DMS114 treated with DMSO at 0.1 percent for 48 hours (cell line): Measurements from ENCODE around the gene LDHB.
"Not testable (repeated sequence)": the region's sequence is repeated elsewhere in the genome, so short reads cannot be mapped to it uniquely, and the experiment has no call there.

Experiments used
- DNase-seq: peaks from one replicate; lab custom pipeline; 2025; ENCODE audit not compliant: unreplicated experiment; lab: John Stamatoyannopoulos, UW

The LDHB gene

DNA sequence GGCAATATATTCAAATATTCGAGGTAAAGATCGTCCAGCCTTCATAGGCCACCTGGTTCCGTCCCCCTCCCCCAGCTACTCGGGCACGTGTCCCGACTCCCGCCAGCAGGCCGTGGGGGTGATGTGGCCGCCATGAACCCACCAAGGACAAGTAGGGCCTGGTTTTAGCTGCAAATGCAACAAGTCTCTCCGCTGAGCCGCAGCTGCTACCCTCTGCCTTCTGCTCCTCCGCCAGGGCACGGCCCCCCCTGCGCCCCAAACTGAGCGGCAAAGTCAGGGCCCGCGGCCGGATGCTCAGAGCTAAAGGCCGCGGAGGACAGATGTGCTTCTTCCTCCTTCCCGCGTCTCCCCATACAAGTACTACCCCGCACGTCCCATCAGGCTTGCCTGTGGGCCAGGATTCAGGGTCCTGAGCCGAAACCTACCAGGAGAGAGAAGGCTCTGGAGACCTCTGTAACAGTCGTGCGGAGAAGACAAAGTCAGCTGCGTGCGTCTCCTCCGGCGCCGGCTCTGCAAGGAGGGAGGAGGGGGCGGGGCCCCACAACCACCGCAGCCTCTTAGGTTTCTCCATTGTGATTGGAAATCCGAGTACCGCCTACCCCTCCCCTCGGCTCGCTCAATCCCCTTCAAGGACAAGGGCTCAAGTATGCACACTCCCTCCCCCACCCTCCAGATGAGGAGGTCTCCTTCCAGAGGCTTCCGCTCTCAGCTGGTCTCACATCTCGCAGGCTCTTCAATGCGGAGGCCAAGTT lies at the start of gene LDHB:
Gene LDHB, minus strand, starts transcription at position 517 of the 752 bp plus-strand sequence. CDS start 3,171 bp downstream, outside the sequence.
- peak; percentile 97 for DNase-seq

DNA sequence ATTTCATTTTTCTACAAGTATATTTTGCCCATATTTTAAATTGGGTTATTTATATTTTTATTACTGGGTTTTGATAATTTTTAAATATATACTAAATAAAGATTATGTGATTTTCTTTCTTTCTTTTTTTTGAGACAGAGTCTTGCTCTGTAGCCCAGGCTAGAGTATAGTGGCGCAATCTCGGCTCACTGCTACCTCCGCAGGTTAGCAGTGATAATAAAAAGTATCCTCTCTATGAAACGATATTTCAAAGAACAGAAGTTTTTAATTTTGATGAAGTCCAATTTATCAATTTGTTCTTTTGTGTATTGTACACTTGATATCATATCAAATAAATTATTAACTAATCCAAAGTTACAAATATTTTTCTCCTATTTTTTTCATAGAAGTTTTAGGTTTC lies 47.2 kb upstream of the LDHB start:
- DNase-seq, result no peak

DNA sequence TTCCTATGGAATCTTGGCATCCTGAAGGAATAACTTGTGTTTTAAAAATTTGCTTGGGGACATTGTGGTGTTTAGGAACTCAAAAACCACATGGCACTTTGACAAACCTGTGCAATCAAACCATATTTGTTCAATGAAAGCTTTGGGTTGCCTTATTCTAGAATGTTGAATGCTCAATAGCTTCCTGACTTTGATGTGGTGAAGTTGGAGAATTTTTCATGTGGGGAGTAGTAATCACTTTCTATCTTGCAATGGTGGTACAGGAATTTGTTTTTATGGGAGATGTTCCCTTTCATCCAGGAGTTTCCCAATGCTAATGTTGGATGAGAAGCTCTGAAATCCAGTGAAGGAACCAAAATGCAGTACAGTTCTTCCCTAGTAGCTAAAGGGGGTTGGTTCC lies 42.2 kb upstream of the LDHB start:
- no peak for DNase-seq

DNA sequence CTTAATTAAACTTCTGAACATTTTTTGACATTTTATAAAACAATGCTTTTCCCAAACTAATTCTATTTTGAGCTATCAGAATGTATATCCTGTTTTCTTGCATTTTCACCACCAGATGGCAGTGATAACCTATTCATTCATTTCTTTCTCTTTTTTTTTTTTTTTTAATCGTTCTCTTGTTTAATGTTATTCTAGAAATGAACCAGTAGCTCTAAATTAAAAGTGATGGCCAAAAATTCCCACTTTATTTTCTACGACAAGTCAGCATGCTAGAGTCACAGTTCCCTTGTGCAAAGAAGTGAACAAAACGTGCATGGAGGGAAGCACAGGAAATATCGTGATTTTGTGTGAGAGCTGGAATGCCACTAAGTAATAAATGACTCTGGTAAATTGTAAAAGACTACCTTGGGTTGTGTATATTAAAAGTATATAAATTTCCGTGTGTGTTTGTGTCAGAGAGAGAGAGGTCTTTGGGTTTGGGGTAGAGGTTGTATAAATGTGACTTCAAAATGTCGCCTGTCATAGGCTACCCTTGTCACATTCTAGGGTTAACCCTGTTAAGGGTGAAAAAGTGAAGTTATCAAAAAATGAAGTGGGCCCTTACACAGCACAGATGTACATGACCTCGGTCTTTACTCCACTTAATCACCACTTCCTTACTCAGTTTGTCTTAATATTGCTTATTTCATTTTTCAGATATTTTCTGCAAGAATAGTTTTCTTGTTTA lies 40.4 kb upstream of the LDHB start:
- peak; percentile 39 for DNase-seq

DNA sequence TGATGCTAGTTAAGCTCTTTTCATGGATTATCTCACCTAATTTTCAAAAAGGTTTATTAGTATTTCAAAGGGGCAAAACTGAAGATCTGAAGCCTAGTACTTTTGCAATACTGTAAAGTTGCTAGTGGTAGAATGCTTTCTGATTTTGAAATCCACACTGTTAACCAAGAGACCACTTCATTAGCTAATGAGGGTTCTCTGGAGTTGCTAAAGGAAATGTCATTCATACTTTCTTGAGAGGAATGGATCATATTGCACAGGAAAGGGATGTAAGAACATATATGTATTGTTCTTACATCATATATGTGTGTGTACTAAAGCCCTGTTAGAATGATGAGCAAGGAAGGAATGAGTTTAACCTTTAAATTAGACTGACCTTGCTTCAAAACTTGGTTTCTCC lies 39.0 kb upstream of the LDHB start:
- no peak for DNase-seq

DNA sequence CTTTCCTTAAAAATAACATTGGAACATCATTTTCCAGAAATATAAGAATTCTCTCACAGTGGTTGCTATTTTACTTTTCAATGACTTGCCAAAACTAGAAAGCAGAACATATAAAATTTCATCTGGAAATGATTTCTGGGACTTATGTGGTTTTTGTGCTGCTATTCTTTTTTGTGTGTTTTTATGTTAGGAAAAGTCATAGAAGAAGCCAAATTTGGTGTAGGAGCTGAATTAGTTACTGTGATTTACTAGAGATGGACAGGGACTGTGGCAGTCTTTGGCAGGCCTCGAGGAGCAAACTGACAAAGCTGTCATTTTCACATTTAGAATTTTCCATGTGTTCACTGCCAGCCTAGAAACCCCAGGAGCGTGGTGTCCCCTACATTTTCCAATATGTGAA lies 38.3 kb upstream of the LDHB start:
- DNase-seq, result no peak

DNA sequence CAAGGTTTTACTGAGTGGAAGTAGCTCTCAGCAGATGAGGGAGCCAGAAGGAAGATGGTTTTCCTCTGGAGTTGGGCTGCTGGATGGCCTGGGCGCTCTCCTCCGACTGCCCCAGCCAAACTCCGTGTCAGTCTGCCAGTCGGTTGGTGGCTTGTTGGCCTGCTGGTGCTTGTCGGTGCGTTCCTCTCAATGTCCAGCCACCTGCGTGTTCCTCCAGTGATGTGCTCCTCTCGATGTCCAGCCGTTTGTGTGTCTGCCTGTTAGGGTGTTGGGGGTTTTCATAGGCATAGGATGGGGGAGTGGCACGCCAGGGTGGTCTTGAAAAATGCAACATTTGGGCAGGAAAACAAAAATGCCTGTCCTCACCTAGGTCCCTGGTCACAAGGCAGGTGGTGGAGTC lies 37.0 kb upstream of the LDHB start:
- no peak for DNase-seq

DNA sequence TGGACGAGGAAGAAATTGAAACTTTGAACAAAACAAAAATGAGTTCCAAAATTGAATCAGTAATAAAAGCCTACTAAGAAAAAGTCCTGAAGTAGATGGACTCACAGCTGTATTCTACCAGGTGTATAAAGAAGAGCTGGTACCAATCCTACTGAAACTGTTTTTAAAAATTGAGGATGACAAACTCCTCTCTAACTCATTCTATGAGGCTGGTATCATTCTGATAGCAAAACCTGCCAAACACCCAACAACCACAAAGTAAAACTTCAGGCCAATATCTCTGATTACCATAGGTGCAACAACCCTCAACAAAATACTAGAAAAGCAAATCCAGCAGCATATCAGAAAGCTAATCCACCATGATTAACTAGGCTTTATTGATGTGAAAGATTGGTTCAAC lies 33.9 kb upstream of the LDHB start:
- no peak for DNase-seq

DNA sequence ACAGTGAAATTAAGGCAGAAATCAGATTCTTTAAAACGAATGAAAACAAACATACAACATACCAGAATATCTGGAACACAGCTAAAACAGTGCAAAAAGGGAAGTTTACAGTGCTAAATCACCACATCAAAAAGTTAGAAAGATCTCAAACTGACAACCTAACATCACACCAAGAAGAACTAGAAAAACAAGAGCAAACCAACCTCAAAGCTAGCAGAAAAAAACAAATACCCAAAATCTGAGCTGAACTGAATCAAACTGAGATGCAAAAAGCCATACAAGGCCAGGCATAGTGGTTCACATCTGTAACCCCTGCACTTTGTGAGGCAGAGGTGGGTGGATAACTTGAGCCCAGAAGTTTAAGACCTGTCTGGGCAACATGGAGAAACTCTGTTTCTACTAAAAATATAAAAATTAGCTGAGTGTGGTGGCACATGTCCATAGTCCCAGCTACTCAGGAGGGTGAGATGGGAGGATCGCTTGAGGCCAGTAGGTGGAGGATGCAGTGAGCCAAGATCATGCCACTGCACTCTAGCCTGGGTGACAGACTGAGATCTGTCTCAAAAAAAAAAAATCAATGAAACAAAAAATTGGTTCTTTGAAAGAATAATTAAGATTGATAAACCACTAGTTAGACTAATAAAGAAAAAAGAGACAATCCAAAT lies 33.2 kb upstream of the LDHB start:
- DNase-seq, result no peak

DNA sequence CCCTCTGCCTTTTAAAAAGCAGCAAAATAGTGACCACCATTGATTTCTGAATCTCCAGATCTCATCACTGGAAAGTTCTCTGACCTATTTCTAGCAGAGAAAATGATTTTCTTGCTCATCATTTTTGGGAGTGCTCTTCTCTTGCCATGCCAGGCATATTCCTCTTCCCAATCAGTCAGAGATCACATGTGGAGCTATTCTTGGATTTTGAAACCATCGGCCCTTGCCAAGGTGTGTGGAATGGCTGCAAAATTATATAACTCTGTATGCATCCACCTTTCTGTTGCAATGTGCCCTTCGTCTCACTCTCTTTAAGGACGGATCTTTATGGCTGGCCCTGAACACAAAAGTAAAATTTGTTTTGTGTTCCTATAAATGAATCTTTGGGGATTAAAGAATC lies 25.5 kb upstream of the LDHB start:
- DNase-seq, result no peak

DNA sequence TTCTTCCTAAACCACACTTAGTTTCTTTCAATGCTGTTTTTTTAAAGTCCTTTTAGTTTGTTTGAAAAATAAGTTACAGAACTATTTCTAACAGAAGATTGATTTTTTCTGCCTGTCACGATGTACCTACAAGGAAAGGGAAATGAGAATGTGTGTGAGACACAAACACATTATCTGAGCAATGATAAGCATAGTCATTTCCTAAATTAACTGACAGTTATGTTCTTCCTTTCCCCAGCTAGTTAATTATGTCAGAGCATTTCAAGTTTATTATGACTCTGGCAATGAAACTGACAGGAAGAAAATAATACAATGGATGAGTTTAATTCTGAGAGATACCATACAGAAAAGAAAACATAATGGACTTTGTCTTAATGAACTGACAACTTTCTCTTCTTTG lies 21.3 kb upstream of the LDHB start:
- no peak for DNase-seq

DNA sequence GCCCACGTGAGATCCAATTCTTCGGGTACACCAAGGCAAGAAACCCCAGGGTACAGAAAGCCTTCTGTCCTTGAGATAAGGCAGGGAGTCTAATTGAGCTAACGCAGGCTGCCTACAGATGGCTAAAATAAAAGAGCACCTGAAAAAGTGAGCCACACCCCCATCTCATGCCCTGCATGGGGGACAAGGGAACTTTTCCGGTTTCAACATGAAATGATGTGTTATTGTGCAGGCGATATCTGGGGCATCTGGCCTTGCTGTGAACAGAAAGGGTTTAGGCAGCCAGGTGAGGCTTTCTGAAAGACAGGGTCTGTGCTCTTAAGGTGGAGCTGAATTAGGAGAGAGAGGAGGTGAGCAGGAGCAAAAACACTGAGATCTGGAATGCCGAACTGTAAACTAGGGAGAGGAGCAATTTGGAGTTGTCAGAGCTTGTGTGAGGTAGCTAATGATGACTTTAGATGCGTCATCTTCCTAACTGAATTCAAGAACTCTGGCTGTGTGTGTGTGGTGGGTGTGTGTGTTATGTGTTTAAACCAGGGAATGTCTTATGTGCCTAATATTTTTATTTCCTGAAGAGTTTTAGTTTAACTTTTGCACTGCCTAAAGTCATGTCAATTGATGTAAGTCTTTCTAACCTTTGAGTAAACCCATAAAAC lies 20.1 kb upstream of the LDHB start:
- DNase-seq, result no peak

DNA sequence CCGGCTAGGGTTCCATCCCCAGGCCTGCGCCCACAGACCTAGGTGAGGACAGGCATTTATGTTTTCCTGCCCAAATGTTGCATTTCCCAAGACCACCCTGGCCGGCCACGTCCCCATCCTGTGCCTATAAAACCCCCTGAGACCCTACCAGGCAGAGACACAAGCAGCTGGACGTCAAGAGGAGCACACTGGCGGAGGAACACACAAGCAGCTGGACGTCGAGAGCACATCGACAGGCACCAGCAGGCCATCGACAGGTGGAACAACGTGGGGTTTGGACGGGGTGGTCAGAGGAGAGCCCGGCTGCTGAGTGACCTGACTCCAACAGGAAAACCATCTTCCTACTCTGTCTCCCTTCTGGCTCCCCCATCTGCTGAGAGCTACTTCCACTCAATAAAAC lies 19.6 kb upstream of the LDHB start:
- DNase-seq, result no peak

DNA sequence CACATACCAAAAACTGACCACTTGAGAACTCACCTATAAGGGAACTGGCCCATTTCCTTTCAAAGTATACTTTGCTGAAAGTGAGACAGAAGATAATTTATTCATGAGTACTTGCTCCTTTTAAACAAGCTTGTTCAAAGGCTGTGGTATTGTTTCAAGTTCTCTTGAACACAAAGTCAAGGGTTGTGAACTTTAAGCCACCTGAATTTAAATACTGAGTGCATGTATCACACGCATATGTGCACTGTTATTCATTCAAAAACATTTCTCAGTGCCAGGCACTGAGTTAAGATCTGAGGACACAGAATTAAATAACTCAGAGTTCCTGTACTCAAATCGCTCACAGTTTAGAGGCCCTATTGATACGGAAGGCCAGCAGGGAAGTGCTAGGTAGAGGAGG lies 19.1 kb upstream of the LDHB start:
- DNase-seq, result no peak

DNA sequence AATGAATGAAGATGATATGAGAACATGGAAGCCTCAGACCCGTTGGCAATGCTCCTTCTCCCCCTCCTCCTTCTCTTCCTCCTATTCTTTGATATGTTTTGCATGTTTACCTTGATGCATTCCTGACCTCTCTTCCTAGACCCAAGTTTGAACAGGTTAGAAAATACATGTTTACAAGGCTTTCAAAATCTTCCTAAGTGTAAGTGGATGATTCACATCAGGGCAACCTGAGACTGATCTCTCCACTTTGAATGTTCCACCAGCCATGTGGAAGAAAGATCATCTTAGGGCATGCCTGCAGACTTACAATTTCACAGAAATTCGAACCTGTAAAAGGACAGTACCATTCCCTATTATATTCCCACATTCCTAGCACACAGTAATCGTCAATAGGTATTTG lies 18.0 kb upstream of the LDHB start:
- no peak for DNase-seq

DNA sequence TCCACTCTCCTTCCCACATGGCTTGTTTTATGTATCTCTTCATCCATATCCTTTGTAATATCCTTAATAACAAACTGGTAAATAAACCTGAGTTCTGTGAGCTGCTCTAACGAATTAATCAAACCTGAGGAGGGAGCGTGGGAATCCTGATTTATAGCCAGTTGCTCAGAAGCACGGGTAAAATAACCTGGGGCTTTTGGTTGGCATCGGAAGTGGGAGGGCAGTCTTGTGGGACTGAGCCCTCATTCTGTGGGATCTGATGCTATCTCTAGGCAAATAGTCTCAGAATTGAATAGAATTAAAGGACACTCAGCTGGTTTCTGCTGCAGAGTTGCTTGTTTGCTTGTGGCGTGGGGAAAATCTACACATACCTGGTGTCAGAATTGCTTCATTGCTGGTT lies 17.5 kb upstream of the LDHB start:
- no peak for DNase-seq

DNA sequence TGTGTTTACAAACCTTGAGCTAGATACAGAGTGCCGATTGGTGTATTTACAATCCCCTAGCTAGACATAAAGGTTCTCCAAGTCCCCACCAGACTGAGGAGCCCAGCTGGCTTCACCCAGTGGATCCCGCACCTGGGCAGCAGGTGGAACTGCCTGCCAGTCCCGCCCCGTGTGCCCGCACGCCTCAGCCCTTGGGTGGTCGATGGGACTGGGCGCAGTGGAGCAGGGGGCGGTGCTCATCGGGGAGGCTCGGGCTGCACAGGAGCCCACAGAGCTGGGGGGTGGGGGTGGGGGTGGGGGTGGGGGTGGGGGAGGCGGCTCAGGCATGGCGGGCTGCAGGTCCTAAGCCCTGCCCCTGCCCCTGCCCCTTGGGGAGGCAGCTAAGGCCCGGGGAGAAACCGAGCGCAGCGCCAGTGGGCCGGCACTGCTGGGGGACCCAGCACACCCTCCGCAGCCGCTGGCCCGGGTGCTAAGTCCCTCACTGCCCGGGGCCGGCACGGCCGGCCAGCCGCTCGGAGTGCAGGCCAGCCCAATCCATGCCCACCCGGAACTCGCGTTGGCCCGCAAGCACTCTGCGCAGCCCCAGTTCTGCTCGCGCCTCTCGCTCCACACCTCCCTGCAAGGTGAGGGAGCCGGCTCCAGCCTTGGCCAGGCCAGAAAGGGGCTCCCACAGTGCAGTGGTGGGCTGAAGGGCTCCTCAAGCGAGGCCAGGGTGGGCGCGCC lies 16.3 kb upstream of the LDHB start:
- DNase-seq, result not testable (repeated sequence)

DNA sequence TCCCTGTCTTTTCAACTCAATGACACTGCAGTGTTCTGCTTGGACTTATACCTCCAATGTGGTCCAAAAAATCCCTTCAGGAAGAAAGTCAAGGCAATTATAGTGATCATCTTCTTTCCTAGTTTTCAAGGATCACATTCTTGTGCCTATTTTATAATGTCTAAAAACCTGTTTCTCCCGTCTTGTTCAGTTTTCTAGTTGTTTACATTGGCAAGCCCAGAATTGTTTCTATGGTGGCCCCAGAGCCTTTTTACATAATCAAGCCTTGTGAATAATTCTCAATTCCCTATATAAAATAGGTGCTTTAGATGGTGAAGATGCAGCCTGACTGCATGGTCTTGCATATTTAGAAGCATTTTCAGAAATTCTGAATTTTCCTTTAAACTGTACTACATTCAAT lies 14.5 kb upstream of the LDHB start:
- no peak for DNase-seq

DNA sequence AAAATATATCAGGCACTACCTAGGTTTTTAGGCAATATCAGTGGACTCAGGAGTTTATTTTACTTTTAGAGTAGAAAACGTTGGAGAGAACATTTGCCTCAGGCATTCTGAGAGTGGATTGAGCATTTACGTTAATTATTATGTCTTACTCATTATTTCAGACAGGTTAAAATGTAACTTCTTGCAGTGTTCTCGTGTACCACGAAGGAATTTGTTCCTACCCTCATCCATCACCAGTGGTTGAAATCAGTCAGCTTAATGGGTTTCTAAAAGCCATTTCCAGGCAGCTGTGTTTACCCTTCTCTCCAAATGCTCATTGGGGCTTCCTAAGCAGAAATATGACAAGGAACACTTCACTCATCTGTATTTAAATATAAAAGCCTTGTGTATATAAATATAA lies 9.1 kb upstream of the LDHB start:
- no peak for DNase-seq

DNA sequence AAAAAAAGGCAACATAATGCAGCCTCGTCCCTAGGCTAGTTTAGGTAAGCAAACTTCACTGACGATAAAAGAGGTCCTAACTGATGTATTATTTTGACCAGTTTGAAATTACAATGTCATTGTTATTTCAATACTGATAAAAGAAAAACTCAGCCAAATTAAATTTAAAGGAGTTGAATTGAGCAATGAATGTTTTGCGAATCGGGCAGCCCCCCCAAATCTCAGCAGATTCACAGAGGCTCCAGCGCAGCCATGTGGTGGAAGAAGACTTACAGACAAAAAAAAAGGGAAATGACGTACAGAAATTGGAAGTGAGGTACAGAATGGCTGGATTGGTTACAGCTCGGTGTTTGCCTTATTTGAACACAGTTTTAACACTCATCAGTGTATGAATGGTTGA lies 8.2 kb upstream of the LDHB start:
- DNase-seq, result no peak
